GM12878 (cell line): ENCODE data around the gene NGF.

Experiments used
- EZH2 ChIP-seq: IDR thresholded peaks from 2 replicates; pipeline ENCODE4 v1.6.1; 2012; ENCODE audit warnings: low read depth, mild to moderate bottlenecking, control low read depth, inconsistent platforms, low read length, borderline replicate concordance; ENCODE audit not compliant: control insufficient read depth
- POLR2A ChIP-seq: IDR thresholded peaks from 2 replicates; pipeline ENCODE4 v1.6.1; 2011; ENCODE audit warnings: low read depth, mild to moderate bottlenecking, low read length

DNA sequence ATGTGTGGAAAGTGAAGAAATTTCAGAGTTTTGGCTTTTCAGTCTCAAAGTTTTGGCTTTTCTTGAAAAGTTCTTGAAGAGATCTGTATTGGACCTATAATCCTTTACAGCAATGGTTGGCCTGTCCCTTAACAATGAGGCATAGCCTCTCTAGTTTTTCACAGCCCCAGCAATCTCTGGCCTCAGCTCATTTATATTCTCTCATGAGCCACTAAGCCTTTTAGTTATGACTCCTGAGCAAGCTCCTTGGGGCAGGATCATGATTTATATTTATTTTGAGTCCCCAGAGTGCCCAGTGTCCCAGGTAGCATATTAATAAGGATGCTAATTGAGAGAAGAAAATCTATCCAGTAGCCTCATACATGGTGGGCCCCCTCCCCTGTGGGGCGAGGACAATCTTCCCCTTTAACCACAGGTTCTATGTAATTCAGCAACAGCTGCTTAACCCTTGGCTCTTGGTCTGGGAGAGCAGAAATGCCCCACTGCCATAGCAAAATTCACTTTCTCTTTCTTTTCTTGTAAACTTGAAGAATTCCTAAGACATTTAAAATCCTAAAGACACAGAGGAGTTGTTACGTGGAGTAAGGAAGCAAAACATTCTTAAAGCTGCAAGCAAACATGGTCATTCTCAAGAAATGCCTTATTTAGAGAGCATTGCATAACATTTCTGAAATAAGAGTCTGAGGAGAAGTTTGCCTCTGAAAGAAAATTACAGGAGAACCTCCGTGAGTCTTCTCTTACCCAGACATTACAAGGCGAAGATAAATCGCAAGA, 6.3 kb downstream of the NGF start:
- TF ChIP-seq EZH2 (no peak), POLR2A (no peak)
